Panc1 (cell line): ENCODE data around the gene GBF1. TPM values are rescaled to one million over a fixed set of nuclear protein-coding genes. Genes with fewer than 3 reads are reported as not detected.

ENCODE experiments used
- ATAC-seq: fragments of 200-7000 bp; cut with Tn5 transposase; 2 replicates; pipeline ENCODE4 v1.9.1; 2020; ENCODE audit warnings: mild to moderate bottlenecking, moderate library complexity
- BruUV-seq: library from RNA; stranded (reverse); fragments of 400-500 nt; replicated peaks from 2 replicates; lab custom pipeline; 2021; lab: Mats Ljungman, UMichigan
- CTCF ChIA-PET: fragments of 300-600 bp; sonication (Branson Sonifier 250); formaldehyde crosslinking; loops from one replicate; lab custom pipeline; 2022; ENCODE audit warnings: antibody characterized with exemption; lab: Charles Lee
- POLR2A ChIA-PET: fragments of 300-600 bp; sonication (Branson Sonifier 250); formaldehyde crosslinking; loops from one replicate; lab custom pipeline; 2022; ENCODE audit warnings: antibody characterized with exemption; lab: Charles Lee
- DNase-seq: peaks from one replicate; pipeline ENCODE4 v3.0.0-alpha.2; 2010; ENCODE audit warnings: low read depth, low spot score
- H3K27ac ChIP-seq: 2 replicates; pipeline ENCODE4 v1.5.1; 2011; ENCODE audit warnings: mild to moderate bottlenecking, low read length, inconsistent platforms
- H3K27me3 ChIP-seq: fragments of 200-500 bp; sonication (Bioruptor generic); 2 replicates; pipeline ENCODE4 v1.6.0; 2014; ENCODE audit warnings: low read length, inconsistent platforms; ENCODE audit not compliant: control insufficient read depth, insufficient read depth
- H3K36me3 ChIP-seq: fragments of 200-500 bp; sonication (Bioruptor generic); 2 replicates; pipeline ENCODE4 v1.5.1; 2014; ENCODE audit warnings: inconsistent platforms, mild to moderate bottlenecking, low read length, moderate library complexity; ENCODE audit not compliant: control insufficient read depth, insufficient read depth
- H3K4me1 ChIP-seq: 2 replicates; pipeline ENCODE4 v1.5.1; 2011; ENCODE audit warnings: inconsistent platforms, mild to moderate bottlenecking, low read length, moderate library complexity; ENCODE audit not compliant: control insufficient read depth, insufficient read depth
- H3K4me3 ChIP-seq, 2 experiments: 2 replicates each; pipeline ENCODE4 v1.5.1; 2011 to 2012; ENCODE audit warnings: low read depth in 2 of 2, low read length in 2 of 2, mild to moderate bottlenecking in 2 of 2, inconsistent platforms in 1 of 2, moderate library complexity in 1 of 2
- H3K9me3 ChIP-seq: fragments of 200-500 bp; sonication (Bioruptor generic); 2 replicates; pipeline ENCODE4 v1.5.1; 2014; ENCODE audit warnings: low read depth, mild to moderate bottlenecking, inconsistent platforms, low read length, moderate library complexity; ENCODE audit not compliant: control insufficient read depth, insufficient read depth
- POLR2AphosphoS5 ChIP-seq: IDR thresholded peaks from 2 replicates; pipeline ENCODE4 v1.6.1; 2012; ENCODE audit warnings: mild to moderate bottlenecking, low read depth, low read length, moderate library complexity
- SIN3A ChIP-seq: IDR thresholded peaks from 2 replicates; pipeline ENCODE4 v1.6.1; 2012; ENCODE audit warnings: low read depth, mild to moderate bottlenecking, low read length, moderate library complexity, borderline replicate concordance; ENCODE audit not compliant: insufficient read depth
- TCF7L2 ChIP-seq: IDR thresholded peaks from 2 replicates; pipeline ENCODE4 v1.6.1; 2011; ENCODE audit warnings: mild to moderate bottlenecking, low read depth, low read length, inconsistent platforms
- in situ Hi-C: cut with HindIII; loops from 2 replicates; pipeline ENCODE4 v1.10.0; 2016; ENCODE audit warnings: low sequenced_read_pairs, low pct_unique_long_range_greater_than_20kb
- intact Hi-C: fragments of 100-400 bp; cut with micrococcal nuclease; formaldehyde crosslinking; loops from one replicate; pipeline ENCODE4 v1.10.0; 2022; ENCODE audit not compliant: unreplicated experiment
- total RNA-seq: library from RNA; stranded (reverse); gene quantifications from one replicate; pipeline ENCODE4 v1.2.1, GENCODE V29; 2021; ENCODE audit not compliant: unreplicated experiment
- TF ChIP-seq, protein P1 (sequence below), 2 experiments: IDR thresholded peaks; 2 replicates each; pipeline ENCODE4 v1.6.1; 2011 to 2012; ENCODE audit warnings: low read depth in 2 of 2, control low read depth in 1 of 2, low read length in 1 of 2, mild to moderate bottlenecking in 1 of 2, moderate library complexity in 1 of 2; ENCODE audit not compliant: insufficient read depth in 1 of 2
- TF ChIP-seq, protein P2 (sequence below): fragments of 450-650 bp; IDR thresholded peaks from 2 replicates; pipeline ENCODE4 v1.5.1; 2017; ENCODE audit warnings: mild to moderate bottlenecking

Gene GBF1
- total RNA-seq, 1 experiment from 2014 or later, result 65.0 TPM

DNA sequence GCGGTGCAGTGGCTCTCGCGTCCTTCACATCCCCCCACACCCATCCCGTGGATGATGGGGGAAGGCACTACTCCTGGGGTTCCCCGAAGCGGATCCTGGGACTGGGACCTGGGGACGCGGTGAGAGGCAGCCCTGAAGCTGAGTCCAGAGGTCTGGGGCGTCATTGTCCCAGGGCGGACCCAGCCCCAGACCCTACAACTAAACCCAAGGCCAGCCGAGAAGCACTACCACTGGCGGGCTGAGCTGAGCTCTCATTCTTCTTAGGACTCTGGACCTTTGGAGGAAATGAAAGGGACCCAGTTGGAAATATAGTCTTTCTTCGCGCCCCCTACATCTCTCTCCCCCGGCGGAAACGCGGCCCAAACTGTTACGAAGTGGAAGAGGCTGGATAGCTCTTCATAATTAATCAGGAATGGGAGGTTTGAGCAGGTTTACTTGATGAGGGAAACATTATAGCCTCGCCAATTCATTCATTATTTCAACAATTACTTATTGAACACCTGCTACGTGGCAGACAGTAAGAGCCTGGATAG lies 174.9 kb downstream of the GBF1 start:
- H3K27me3 ChIP-seq, result no peaks in the 10 kb centered on the region
- DNase-seq (no peak), ATAC-seq (no peak)
- H3K4me1 ChIP-seq, result peaks cover 11% of the 10 kb centered on the region
- TF ChIP-seq, protein P1, sequence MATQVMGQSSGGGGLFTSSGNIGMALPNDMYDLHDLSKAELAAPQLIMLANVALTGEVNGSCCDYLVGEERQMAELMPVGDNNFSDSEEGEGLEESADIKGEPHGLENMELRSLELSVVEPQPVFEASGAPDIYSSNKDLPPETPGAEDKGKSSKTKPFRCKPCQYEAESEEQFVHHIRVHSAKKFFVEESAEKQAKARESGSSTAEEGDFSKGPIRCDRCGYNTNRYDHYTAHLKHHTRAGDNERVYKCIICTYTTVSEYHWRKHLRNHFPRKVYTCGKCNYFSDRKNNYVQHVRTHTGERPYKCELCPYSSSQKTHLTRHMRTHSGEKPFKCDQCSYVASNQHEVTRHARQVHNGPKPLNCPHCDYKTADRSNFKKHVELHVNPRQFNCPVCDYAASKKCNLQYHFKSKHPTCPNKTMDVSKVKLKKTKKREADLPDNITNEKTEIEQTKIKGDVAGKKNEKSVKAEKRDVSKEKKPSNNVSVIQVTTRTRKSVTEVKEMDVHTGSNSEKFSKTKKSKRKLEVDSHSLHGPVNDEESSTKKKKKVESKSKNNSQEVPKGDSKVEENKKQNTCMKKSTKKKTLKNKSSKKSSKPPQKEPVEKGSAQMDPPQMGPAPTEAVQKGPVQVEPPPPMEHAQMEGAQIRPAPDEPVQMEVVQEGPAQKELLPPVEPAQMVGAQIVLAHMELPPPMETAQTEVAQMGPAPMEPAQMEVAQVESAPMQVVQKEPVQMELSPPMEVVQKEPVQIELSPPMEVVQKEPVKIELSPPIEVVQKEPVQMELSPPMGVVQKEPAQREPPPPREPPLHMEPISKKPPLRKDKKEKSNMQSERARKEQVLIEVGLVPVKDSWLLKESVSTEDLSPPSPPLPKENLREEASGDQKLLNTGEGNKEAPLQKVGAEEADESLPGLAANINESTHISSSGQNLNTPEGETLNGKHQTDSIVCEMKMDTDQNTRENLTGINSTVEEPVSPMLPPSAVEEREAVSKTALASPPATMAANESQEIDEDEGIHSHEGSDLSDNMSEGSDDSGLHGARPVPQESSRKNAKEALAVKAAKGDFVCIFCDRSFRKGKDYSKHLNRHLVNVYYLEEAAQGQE (IDR thresholded peaks at IDR 0.05; ENCODE audit: insufficient read depth in 1 of 2, low read depth in 2 of 2, low read length in 1 of 2), result peak in 1 of 2 experiments; percentile 75
- TF ChIP-seq, protein P2, sequence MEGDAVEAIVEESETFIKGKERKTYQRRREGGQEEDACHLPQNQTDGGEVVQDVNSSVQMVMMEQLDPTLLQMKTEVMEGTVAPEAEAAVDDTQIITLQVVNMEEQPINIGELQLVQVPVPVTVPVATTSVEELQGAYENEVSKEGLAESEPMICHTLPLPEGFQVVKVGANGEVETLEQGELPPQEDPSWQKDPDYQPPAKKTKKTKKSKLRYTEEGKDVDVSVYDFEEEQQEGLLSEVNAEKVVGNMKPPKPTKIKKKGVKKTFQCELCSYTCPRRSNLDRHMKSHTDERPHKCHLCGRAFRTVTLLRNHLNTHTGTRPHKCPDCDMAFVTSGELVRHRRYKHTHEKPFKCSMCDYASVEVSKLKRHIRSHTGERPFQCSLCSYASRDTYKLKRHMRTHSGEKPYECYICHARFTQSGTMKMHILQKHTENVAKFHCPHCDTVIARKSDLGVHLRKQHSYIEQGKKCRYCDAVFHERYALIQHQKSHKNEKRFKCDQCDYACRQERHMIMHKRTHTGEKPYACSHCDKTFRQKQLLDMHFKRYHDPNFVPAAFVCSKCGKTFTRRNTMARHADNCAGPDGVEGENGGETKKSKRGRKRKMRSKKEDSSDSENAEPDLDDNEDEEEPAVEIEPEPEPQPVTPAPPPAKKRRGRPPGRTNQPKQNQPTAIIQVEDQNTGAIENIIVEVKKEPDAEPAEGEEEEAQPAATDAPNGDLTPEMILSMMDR, result no peak
- POLR2A ChIA-PET, result interaction anchor here (0.6 kb wide), 1 partner anchor 503 kb away, joined by 3 read pairs; no protein-coding TSS in a partner anchor
- CTCF ChIA-PET, result interaction anchor here (0.5 to 2.2 kb wide), 5 partner anchors 10 to 21 kb away, joined by 3 to 14 read pairs (median 7); no protein-coding TSS in a partner anchor
- in situ Hi-C loops (no loop called here), intact Hi-C loops (no loop called here)
- H3K27ac ChIP-seq, result peak overlapping the region; percentile 98
- H3K9me3 ChIP-seq, result no peaks in the 10 kb centered on the region
- no TSS peak for BruUV-seq
- H3K4me3 ChIP-seq, result peak overlapping the region; percentile 91 to 94
- H3K36me3 ChIP-seq, result peaks cover 9% of the 10 kb centered on the region; the same call in 1 of the 2 replicates

DNA sequence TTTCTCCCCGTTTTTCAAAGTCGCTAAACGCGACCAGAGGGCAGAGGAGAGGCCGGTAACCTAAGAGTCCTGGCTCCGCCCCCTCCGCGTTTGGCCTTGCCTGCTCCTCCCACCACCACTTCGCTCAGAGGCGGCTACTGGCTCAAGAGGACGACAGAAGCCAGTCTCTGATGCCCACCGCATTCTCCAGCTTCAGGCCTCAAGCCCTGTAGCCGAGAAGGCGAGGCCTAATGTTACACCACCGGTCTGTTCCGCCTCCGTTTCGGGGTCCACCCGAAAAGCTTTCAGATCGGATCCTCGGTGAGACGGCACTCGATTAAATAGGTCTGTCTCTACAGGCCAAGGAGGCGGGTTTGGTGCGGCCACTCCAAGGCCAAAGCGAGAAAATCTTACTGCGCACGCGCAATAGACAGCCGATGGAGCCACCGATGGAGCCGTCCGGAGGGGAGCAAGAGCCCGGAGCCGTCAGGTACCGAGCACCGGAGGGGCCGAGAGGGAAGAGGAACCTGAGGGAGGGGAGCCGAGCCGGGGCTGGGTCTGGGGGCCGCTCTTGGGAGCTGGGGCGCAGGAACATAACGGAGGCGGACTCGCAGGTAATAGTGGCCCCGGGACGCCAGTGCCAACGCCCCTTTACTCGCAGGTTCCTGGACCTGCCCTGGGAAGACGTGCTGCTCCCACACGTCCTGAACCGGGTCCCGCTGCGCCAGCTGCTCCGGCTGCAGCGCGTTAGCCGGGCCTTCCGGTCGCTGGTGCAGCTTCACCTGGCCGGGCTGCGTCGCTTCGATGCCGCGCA lies 175.6 kb downstream of the GBF1 start, which contains the start of gene FBXL15:
Gene FBXL15, plus strand, starts transcription at position 123 of the 793 bp plus-strand sequence. Its CDS starts 294 bp downstream, at position 417.
- Histone ChIP-seq H3K9me3 (no peaks in the 10 kb centered on the region), H3K4me1 (peaks cover 11% of the 10 kb centered on the region), H3K27me3 (no peaks in the 10 kb centered on the region), H3K36me3 (peaks cover 9% of the 10 kb centered on the region; the same call in 1 of the 2 replicates), H3K27ac (peak within 1 kb of the TSS; percentile 98), H3K4me3 (peak within 1 kb of the TSS; percentile 91 to 94)
- intact Hi-C loops (no loop called here), in situ Hi-C loops (no loop called here)
- POLR2A ChIA-PET, result interaction anchor here (0.6 to 0.7 kb wide), 2 partner anchors 14 to 503 kb away, joined by 3 read pairs; no protein-coding TSS in a partner anchor
- TF ChIP-seq, protein P2, result no peak
- TF ChIP-seq SIN3A (peak; percentile 38; the same call in 1 of the 2 replicates), TCF7L2 (peak; percentile 82), POLR2AphosphoS5 (no peak; the same call in none of the 2 replicates)
- TF ChIP-seq, protein P1 (IDR thresholded peaks at IDR 0.05; ENCODE audit: insufficient read depth in 1 of 2, low read depth in 2 of 2, low read length in 1 of 2), result peak; percentile 58 to 74; a peak in 2 of 4 replicates
- CTCF ChIA-PET, result interaction anchor here (0.5 to 2.2 kb wide), 4 partner anchors 11 to 22 kb away, joined by 4 to 7 read pairs (median 6); no protein-coding TSS in a partner anchor
- BruUV-seq, result TSS peak; percentile 92
- ATAC-seq, result peak; percentile 82
- DNase-seq, result peak; percentile 93
